Raji (cell line): ENCODE results near the gene SHROOM4.

Experiments
- POLR2A ChIP-seq: IDR thresholded peaks from 2 replicates; pipeline ENCODE4 v1.6.1; 2011; ENCODE audit warnings: low read depth, low read length, control low read depth; ENCODE audit not compliant: insufficient read depth

The SHROOM4 gene

DNA sequence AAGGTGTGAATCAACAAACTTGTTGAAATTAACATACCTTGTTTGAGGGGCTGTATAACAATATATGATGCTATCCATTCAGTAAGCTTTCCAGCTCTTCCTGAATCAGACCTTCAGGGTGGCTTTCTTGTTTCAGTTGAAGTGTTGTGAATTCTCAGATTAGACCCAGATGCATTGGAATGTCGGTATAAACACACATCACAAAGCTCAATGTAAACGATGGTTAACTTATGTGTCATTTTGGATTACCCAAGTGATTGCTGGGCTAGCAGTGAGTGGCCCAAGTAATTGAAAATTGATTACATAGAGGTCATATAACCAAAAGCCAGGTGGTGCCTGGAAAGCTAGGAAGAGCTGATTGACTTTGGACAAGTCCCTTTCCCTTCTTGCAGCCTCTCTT is 115.0 kb downstream of the SHROOM4 start:
- no peak for TF ChIP-seq POLR2A

DNA sequence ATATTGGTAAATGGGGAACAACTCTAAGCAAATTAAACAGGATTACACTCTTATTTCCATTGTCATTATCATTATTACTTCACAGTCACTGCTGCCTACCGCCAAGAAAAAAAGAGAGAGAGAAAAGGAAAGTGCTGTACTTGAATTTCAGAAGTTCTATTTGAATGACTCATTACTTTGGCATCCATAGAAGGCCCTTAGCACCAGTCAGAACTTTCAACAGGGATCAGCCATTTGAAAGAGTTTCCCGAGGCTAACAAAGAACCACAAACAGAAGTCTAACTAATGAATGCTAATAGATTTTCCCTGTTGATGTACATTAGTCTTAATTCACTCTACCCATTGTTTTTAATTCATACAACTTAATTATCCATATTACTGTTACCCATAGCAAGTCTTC is 116.3 kb downstream of the SHROOM4 start:
- no peak for TF ChIP-seq POLR2A

DNA sequence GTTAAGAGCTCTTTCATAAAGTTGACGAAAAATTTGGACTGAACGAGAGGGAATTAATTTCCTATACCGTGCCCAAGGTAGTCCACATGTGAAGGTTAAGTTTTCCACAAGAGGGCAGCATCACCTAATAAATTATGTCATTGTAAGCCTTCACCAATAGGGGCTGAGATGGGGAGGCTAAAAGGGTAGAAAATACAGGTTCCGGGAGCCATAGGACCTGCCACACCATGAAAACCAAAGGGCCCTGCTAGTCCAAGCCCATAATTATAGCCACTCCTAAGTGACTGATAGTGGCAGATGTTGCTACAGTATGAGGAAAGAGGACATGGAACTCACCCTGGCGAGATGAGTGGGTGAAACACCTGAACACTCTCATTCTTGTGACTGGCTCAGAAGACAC is 122.2 kb downstream of the SHROOM4 start:
- no peak for TF ChIP-seq POLR2A

DNA sequence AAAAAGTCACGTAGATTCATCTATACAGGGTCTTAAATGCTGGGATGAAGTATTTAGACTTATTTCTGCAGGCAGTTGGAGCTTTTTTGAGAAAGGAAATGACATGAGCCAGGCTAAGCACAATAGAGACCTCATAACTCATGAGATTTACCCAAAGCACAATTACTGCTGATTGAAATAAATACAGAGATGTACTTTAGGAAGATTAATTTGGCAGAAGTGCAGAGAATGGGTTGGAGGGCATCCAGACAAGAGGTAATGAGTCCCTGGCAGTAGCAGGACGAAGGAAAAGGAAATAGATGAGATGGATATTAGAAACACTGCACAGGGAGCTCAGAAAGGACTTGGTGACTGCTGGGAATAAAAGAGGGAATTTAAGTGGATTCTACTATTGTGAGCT is 129.1 kb downstream of the SHROOM4 start:
- no peak for TF ChIP-seq POLR2A

DNA sequence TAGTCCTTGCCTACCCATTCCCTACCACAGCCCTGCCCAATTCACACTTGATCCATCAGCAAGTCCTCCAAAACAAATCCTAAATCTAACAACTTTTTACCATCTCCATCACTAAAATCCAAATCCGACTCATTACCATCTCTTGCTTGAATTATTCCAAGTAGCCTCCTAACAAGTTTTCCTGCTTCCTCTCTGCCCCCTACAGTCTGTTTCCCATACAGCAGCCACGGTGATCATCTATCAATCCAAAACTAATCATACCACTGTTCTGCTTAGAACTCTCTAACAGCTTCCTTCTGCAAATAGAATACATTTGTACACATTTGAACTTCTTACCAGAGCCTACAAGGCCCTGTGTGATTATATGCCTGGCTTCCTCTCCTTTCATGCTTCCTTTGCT is 133.0 kb downstream of the SHROOM4 start:
- no peak for TF ChIP-seq POLR2A

DNA sequence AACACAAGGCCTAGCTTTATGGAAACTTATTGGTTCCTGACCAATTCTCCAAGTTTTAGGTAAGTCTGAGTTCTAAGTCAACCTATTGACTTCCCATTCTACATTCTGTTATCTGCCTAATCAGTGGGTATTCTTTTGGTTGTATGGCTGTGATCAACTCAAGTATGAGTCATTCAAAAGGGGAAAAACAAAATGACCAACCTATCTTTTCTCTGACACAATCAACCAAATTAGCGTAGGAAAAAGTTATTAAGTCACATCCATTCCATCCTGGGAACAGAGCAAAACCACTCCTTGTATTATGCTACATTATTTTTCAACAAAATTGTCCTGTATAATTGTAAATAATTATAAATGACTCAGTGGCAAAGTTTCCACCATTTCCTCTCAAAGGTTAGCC is 136.2 kb downstream of the SHROOM4 start:
- TF ChIP-seq POLR2A, result no peak

DNA sequence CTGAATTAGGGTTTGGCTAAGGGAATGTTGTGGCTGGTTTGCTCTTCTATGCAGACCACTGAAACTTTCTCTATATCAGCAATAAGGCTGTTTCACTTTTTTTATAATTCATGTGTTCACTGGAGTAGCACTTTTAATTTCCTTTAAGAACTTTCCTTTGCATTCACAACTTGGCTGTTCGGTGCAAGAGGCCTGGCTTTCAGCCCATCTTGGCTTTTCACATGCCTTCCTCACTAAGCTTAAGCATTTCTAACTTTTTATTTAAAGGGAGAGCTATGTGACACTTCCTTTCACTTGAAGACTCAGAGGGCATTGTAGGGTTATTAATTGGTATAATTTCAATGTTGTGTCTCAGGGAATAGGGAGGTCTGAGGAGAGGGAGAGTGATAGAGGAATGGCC is 142.3 kb downstream of the SHROOM4 start:
- TF ChIP-seq POLR2A, result no peak

DNA sequence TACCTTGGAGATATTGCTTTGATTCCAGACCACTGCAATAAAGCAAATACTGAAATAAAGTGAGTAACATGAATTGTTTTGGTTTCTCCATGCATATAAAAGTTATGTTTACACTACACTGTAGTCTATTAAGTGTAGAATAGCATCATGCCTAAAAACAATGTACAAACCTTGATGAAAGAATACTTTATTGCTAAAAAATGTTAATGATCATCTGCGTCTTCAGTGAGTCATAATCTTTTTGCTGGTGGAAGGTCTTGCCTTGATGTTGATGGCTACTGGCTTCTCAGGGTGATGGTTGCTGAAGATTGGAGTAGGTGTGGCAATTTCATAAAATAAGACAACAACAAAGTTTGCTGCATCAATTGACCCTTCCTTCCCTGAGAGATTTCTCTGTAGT is 145.1 kb downstream of the SHROOM4 start:
- no peak for TF ChIP-seq POLR2A

DNA sequence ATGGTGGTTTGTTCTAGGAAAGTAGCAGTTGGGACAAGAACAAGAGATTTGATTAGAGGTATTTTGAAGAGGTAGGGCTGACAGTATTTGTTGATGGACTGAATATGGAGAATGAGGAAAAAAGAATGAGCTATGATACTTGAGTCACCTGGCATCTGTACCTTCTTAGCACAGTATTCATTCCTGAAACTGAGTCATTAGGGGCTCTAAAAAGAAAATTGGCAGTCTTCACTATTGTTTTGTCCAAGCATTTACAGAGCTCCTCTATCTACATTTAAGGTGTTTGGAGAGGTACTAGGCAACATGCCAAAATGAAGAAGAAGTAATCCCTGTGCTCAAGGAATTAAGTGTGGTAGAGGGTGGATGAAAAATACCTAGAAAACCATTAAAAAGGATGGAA is 165.8 kb downstream of the SHROOM4 start:
- TF ChIP-seq POLR2A, result no peak

DNA sequence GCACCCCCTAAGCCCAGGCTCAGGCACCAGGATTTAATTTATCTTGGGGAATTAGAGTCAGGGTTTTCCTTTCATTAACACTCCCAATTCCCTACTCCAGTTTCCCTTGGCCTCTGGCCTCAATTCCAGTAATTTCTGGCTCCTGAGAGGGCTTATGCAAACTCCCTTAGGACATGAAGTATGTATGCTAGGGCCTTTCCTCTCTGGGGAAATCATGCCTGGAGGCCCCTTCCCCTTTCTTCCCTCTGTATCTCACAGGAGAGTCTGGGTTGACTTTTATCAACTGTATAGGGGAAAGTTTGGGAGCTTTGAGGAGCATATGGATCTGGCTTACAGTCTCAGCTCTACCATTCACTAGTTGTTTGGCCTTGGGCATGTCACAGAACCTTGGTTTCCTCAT is 169.5 kb downstream of the SHROOM4 start:
- TF ChIP-seq POLR2A, result no peak

DNA sequence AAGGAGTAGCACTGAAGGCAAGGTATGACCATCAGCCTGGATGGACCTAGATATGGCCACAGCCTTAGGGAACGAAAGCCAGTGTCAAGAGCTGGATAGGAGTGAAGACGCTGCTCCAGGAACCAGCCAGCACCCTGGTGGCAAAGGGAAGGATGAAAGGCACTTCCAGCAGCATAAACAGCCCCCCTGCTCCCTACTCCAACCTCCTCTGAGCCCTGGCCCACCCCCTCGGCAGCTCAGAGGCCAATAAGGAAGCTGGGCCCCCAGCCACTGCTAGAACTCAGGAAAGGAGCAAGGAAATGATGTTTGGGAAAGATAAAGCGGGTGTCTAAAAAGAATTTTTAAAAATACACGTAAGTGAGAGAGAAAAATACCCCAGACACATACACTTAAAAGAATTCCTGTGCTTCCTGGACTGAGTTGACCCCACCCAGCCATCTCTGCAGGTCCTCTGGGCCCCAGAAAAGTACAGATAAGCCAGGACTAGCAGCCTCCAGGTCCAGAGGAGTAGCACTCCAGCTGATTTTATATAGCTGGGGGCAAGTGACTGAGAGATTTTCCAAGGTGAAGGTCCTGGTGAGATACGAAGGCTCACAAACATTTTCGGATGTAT is 170.4 kb downstream of the SHROOM4 start:
- TF ChIP-seq POLR2A, result no peak

DNA sequence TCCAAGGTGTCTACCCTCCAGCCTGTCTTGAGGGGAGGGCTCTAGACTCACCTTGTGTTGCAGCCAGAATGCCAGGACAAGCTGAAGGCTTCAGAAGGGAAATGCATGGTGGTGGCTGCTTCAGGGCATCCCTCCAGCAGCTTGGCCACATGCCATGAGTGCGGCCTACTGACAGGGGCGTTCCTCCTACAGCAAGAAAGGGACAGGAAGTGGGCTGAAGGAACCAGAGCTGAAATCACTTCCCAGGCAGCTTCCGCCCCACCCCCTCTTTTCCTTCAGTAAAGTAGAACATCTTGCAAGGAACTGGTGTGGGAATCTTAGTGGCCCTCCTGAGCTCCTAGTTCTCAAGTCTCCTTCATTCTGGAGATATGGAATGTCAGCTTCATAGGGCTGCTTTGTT is 175.9 kb downstream of the SHROOM4 start:
- no peak for TF ChIP-seq POLR2A

DNA sequence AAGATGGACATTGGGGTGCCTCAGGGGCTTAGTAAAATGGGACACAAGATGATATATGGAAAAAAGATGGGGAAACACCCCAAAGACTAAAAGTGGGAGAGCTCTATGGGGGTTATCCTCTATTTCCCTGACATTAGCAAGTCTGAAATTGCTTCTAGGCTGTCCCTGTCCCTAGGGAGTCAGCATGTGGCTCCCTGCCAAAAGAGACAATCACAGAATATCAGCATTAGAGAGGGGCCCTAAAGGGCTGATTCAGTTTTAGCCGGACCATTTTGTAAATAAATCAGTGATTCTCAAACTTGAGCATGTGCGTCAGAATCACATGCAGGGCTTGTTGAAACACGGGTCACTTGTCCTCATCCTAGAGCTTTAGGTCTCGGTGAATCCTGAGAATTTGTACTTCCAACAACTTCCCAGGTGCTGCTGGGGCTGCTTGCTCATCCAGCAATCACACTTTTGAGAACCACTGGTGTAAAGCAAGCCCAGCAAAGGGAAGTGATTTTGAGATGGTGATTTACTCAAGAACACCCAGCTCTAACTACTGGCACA is 178.1 kb downstream of the SHROOM4 start:
- no peak for TF ChIP-seq POLR2A

DNA sequence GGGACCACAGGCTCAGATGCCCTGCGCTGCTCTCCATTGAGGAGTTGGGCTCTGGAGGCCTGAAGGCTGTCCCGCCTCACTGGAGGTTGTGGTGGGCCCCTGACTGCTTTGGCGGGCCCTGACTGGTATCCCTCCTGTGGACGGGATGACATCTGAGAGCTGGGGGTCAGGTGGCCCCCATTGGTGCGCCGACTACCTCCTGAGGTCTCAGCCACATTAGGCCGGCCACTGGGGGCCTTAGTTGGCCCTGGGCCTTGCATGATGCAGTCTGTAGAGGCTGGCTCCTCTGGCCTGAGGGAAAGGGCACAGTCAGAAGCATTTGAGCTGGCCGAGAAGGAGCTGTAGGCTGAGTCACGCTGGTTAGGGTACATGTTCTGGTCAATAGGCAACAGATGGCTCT is 178.8 kb downstream of the SHROOM4 start:
- TF ChIP-seq POLR2A, result no peak

DNA sequence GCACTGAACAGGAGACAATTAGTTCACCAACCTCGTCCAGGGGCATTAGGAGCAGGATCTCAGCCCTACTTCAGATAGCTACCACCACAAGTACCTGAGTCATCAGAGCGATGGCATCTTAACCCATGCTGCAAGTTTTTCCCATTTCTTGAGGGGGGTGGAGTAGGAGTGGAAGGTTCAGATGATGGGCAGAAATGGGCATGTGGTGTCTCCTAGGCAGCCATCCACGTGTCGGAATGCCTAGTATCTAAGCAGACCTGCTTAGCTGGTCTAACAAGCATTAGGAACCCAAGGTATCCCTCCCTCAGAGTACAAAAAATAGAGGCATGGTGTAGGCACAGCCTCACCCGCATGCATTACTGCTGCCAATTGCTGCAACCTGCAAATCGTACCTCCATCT is 184.2 kb downstream of the SHROOM4 start:
- no peak for TF ChIP-seq POLR2A

DNA sequence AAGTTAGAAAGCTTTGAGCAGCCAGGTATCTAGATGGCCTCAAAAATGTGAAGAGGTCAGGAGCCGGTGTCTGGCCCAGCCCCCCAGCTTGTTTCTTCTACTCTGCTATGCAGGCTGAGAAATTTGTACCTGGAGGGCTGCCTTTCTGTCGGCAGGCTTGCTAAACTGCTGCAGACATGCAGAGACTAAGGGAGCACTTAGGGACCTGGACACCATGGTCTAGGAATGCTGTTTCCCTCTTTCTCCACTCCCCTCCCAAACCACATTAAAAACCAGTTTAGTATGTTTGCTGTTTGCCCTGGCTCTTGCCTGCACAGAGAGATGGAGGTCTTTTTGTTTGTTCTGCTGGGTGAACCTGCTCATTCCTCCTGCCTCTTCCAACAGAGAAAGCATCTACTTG is 186.3 kb downstream of the SHROOM4 start:
- TF ChIP-seq POLR2A, result no peak

DNA sequence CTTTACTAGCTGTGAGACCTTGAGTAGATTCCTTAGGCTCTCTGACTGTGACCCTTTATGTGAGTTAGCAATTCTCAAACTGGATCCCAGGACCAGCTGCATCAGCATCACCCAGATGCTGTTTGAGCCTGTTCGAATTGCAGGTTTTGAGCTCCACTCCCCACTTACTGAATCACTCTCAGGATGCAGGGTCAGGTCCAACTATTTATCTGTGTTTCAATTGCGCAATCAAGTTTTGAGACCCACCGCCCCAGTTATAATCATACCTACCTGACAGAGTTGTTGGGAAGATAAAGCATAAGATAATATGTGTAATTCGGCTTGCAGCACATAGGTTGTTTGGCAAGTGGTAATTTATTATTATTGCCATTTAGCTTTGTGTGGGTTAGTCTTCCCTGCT is 187.6 kb downstream of the SHROOM4 start:
- TF ChIP-seq POLR2A, result no peak
